Panc1 (cell line): ENCODE results near the gene UGT1A10. TPM values are rescaled to one million over a fixed set of nuclear protein-coding genes. Genes with fewer than 3 reads are reported as not detected.

Source experiments
- ATAC-seq: fragments of 200-7000 bp; cut with Tn5 transposase; 2 replicates; pipeline ENCODE4 v1.9.1; 2020; ENCODE audit warnings: mild to moderate bottlenecking, moderate library complexity
- BruUV-seq: library from RNA; stranded (reverse); fragments of 400-500 nt; replicated peaks from 2 replicates; lab custom pipeline; 2021; lab: Mats Ljungman, UMichigan
- CTCF ChIA-PET: fragments of 300-600 bp; sonication (Branson Sonifier 250); formaldehyde crosslinking; loops from one replicate; lab custom pipeline; 2022; ENCODE audit warnings: antibody characterized with exemption; lab: Charles Lee
- POLR2A ChIA-PET: fragments of 300-600 bp; sonication (Branson Sonifier 250); formaldehyde crosslinking; loops from one replicate; lab custom pipeline; 2022; ENCODE audit warnings: antibody characterized with exemption; lab: Charles Lee
- DNase-seq: peaks from one replicate; pipeline ENCODE4 v3.0.0-alpha.2; 2010; ENCODE audit warnings: low read depth, low spot score
- H3K27ac ChIP-seq: 2 replicates; pipeline ENCODE4 v1.5.1; 2011; ENCODE audit warnings: mild to moderate bottlenecking, low read length, inconsistent platforms
- H3K27me3 ChIP-seq: fragments of 200-500 bp; sonication (Bioruptor generic); 2 replicates; pipeline ENCODE4 v1.6.0; 2014; ENCODE audit warnings: low read length, inconsistent platforms; ENCODE audit not compliant: control insufficient read depth, insufficient read depth
- H3K36me3 ChIP-seq: fragments of 200-500 bp; sonication (Bioruptor generic); 2 replicates; pipeline ENCODE4 v1.5.1; 2014; ENCODE audit warnings: inconsistent platforms, mild to moderate bottlenecking, low read length, moderate library complexity; ENCODE audit not compliant: control insufficient read depth, insufficient read depth
- H3K4me1 ChIP-seq: 2 replicates; pipeline ENCODE4 v1.5.1; 2011; ENCODE audit warnings: inconsistent platforms, mild to moderate bottlenecking, low read length, moderate library complexity; ENCODE audit not compliant: control insufficient read depth, insufficient read depth
- H3K4me3 ChIP-seq, 2 experiments: 2 replicates each; pipeline ENCODE4 v1.5.1; 2011 to 2012; ENCODE audit warnings: low read depth in 2 of 2, low read length in 2 of 2, mild to moderate bottlenecking in 2 of 2, inconsistent platforms in 1 of 2, moderate library complexity in 1 of 2
- H3K9me3 ChIP-seq: fragments of 200-500 bp; sonication (Bioruptor generic); 2 replicates; pipeline ENCODE4 v1.5.1; 2014; ENCODE audit warnings: low read depth, mild to moderate bottlenecking, inconsistent platforms, low read length, moderate library complexity; ENCODE audit not compliant: control insufficient read depth, insufficient read depth
- CTCF ChIP-seq: fragments of 450-650 bp; IDR thresholded peaks from 2 replicates; pipeline ENCODE4 v1.5.1; 2017; ENCODE audit warnings: mild to moderate bottlenecking
- POLR2AphosphoS5 ChIP-seq: IDR thresholded peaks from 2 replicates; pipeline ENCODE4 v1.6.1; 2012; ENCODE audit warnings: mild to moderate bottlenecking, low read depth, low read length, moderate library complexity
- REST ChIP-seq, 2 experiments: IDR thresholded peaks; 2 replicates each; pipeline ENCODE4 v1.6.1; 2011 to 2012; ENCODE audit warnings: low read depth in 2 of 2, control low read depth in 1 of 2, low read length in 1 of 2, mild to moderate bottlenecking in 1 of 2, moderate library complexity in 1 of 2; ENCODE audit not compliant: insufficient read depth in 1 of 2
- SIN3A ChIP-seq: IDR thresholded peaks from 2 replicates; pipeline ENCODE4 v1.6.1; 2012; ENCODE audit warnings: low read depth, mild to moderate bottlenecking, low read length, moderate library complexity, borderline replicate concordance; ENCODE audit not compliant: insufficient read depth
- TCF7L2 ChIP-seq: IDR thresholded peaks from 2 replicates; pipeline ENCODE4 v1.6.1; 2011; ENCODE audit warnings: mild to moderate bottlenecking, low read depth, low read length, inconsistent platforms
- in situ Hi-C: cut with HindIII; loops from 2 replicates; pipeline ENCODE4 v1.10.0; 2016; ENCODE audit warnings: low sequenced_read_pairs, low pct_unique_long_range_greater_than_20kb
- intact Hi-C: fragments of 100-400 bp; cut with micrococcal nuclease; formaldehyde crosslinking; loops from one replicate; pipeline ENCODE4 v1.10.0; 2022; ENCODE audit not compliant: unreplicated experiment
- total RNA-seq: library from RNA; stranded (reverse); gene quantifications from one replicate; pipeline ENCODE4 v1.2.1, GENCODE V29; 2021; ENCODE audit not compliant: unreplicated experiment

Gene UGT1A10
- total RNA-seq, 1 experiment from 2014 or later, result not detected

DNA sequence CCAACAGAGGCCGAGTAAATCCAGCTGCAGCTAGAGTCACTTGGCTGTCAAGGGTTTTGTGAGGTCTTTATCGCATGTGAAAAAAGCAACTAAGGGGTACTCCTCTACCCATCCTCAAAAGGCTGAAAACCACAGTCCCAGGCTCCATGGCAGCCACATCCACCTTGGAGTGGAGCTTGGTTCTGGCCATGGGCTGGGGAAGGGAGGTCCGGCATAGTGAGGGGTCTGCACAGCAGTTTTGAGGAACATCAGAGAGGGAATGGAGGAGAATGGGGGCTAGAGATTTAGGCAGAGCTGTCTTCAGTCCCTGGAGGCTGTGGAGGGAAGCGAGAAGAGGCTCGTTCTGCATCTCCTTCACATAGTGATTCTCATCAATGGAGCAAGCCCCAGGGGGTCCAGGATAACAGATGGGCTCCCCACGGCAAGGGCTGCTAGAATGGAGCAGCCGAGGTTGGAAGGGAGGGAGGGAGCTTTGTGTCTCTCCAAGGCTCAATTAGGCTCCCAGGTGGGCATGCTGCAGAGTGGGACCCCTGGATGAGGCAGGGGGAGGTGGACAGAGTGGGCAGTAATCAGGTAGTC lies 162.9 kb downstream of the UGT1A10 start:
- intact Hi-C loops (no loop called here), in situ Hi-C loops (no loop called here)
- ATAC-seq (no peak), DNase-seq (no peak)
- TF ChIP-seq REST (IDR thresholded peaks at IDR 0.05; ENCODE audit: insufficient read depth in 1 of 2, low read depth in 2 of 2, low read length in 1 of 2) (no peak), CTCF (no peak), TCF7L2 (no peak), SIN3A (no peak), POLR2AphosphoS5 (no peak)
- ChIA-PET CTCF (no interaction called here), POLR2A (no interaction called here)
- Histone ChIP-seq H3K36me3 (no peaks in the 10 kb centered on the region), H3K4me1 (no peaks in the 10 kb centered on the region), H3K27ac (no peak overlapping the region), H3K27me3 (no peaks in the 10 kb centered on the region), H3K4me3 (no peak overlapping the region), H3K9me3 (no peaks in the 10 kb centered on the region)
- no TSS peak for BruUV-seq

GRCh38 chr2:233799716-233800115 lies 163.5 kb downstream of the UGT1A10 start:
- Histone ChIP-seq H3K27ac (no peak overlapping the region), H3K9me3 (no peaks in the 10 kb centered on the region), H3K36me3 (no peaks in the 10 kb centered on the region), H3K4me3 (no peak overlapping the region), H3K27me3 (no peaks in the 10 kb centered on the region), H3K4me1 (no peaks in the 10 kb centered on the region)
- intact Hi-C loops (no loop called here), in situ Hi-C loops (no loop called here)
- ATAC-seq (no peak), DNase-seq (no peak)
- ChIA-PET CTCF (no interaction called here), POLR2A (no interaction called here)
- no peak for TF ChIP-seq REST (IDR thresholded peaks at IDR 0.05; ENCODE audit: insufficient read depth in 1 of 2, low read depth in 2 of 2, low read length in 1 of 2)
- no peak for TF ChIP-seq TCF7L2
- TF ChIP-seq CTCF, result no peak
- no peak for TF ChIP-seq POLR2AphosphoS5
- TF ChIP-seq SIN3A, result no peak
- BruUV-seq, result no TSS peak
